HepG2 (cell line): ENCODE measurements around the gene DOHH. TPM values are rescaled to one million over a fixed set of nuclear protein-coding genes. Genes with fewer than 3 reads are reported as not detected.

Experiments used
- ATAC-seq: fragments of 200-7000 bp; cut with Tn5 transposase; 3 replicates; pipeline ENCODE4 v1.9.1; 2020; ENCODE audit warnings: mild to moderate bottlenecking, moderate library complexity
- BruUV-seq: library from RNA; stranded (reverse); fragments of 400-500 nt; replicated peaks from 2 replicates; lab custom pipeline; 2021; lab: Mats Ljungman, UMichigan
- CTCF ChIA-PET: fragments of 300-600 bp; formaldehyde crosslinking; extraction: SDS; loops from one replicate; lab custom pipeline; 2021; ENCODE audit warnings: low total read pairs, inconsistent platforms, low intra/inter-chr PET ratio; lab: Yijun Ruan, JAX
- POLR2A ChIA-PET: fragments of 350-600 bp; sonication (Branson Sonifier 250); formaldehyde crosslinking; loops from one replicate; lab custom pipeline; 2020; ENCODE audit warnings: antibody characterized with exemption, inconsistent platforms; lab: Yijun Ruan, JAX
- DNase-seq: peaks from one replicate; pipeline ENCODE4 v3.0.0-alpha.2; 2015; ENCODE audit warnings: low spot score
- FAIRE-seq: peaks from 3 replicates; lab custom pipeline; 2011; peaks lifted over from hg19 to GRCh38; lab: Jason Lieb, UNC
- H2AFZ ChIP-seq: one replicate; pipeline ENCODE4 v1.6.1; 2011; ENCODE audit warnings: low read length, inconsistent platforms
- H3K27ac ChIP-seq: fragments of 300-600 bp; 3 replicates; pipeline ENCODE4 v1.8.0; 2011; ENCODE audit warnings: mixed run types, mild to moderate bottlenecking, mixed read lengths, low read length, inconsistent platforms; ENCODE audit not compliant: insufficient read depth; ENCODE audit errors: extremely low read length
- H3K27me3 ChIP-seq, 2 experiments: fragments of 200-600 bp in 1 of 2; 2 replicates in 1 of 2; 3 replicates in 1 of 2; pipeline versions ENCODE4 v1.6.0 to v1.8.0; 2011; ENCODE audit warnings: low read length in 2 of 2, mild to moderate bottlenecking in 2 of 2, moderate library complexity in 2 of 2, inconsistent platforms in 1 of 2; ENCODE audit not compliant: insufficient read depth in 2 of 2, control insufficient read depth in 1 of 2
- H3K36me3 ChIP-seq, 2 experiments: fragments of 200-600 bp in 1 of 2; replicated peaks in 1 of 2; 2 replicates in 1 of 2; 3 replicates in 1 of 2; pipeline versions ENCODE4 v1.5.1 to v1.8.0; 2011; ENCODE audit warnings: low read length in 2 of 2, inconsistent platforms in 1 of 2; ENCODE audit not compliant: insufficient read depth in 2 of 2, control insufficient read depth in 1 of 2
- H3K4me1 ChIP-seq: 2 replicates; pipeline ENCODE4 v1.5.1; 2012; ENCODE audit warnings: low read length, inconsistent platforms; ENCODE audit not compliant: insufficient read depth
- H3K4me2 ChIP-seq: 2 replicates; pipeline ENCODE4 v1.6.0; 2011; ENCODE audit warnings: low read depth, low read length, inconsistent platforms
- H3K4me3 ChIP-seq, 3 experiments: fragments of 200-600 bp in 1 of 3; sonication (generic), shearing (Covaris generic) in 1 of 3; replicated peaks in 1 of 3; 2 replicates each; pipeline ENCODE4 v1.5.1; 2011 to 2016; ENCODE audit warnings: low read length in 3 of 3, inconsistent platforms in 2 of 3, low read depth in 2 of 3, mild to moderate bottlenecking in 2 of 3, control low read depth in 1 of 3, mixed read lengths in 1 of 3; ENCODE audit not compliant: insufficient read depth in 1 of 3
- H3K79me2 ChIP-seq: one replicate; pipeline ENCODE4 v1.6.1; 2011; ENCODE audit warnings: low read length, inconsistent platforms; ENCODE audit not compliant: insufficient read depth
- H3K9ac ChIP-seq: 2 replicates; pipeline ENCODE4 v1.6.0; 2011; ENCODE audit warnings: mild to moderate bottlenecking, low read depth, low read length, inconsistent platforms; ENCODE audit not compliant: insufficient read depth
- H3K9me3 ChIP-seq: 2 replicates; pipeline ENCODE4 v1.5.1; 2012; ENCODE audit warnings: mild to moderate bottlenecking, low read length
- H4K20me1 ChIP-seq: 2 replicates; pipeline ENCODE4 v1.6.0; 2011; ENCODE audit warnings: inconsistent platforms, mild to moderate bottlenecking, low read length, moderate library complexity; ENCODE audit not compliant: insufficient read depth
- CTCF ChIP-seq: sonication (generic); formaldehyde crosslinking; IDR thresholded peaks from 2 replicates; pipeline ENCODE4 v1.5.0; 2020; ENCODE audit warnings: mild to moderate bottlenecking, missing genetic modification reagents, moderate library complexity
- HNRNPLL ChIP-seq: fragments of 200-400 bp; formaldehyde crosslinking; IDR thresholded peaks from 2 replicates; pipeline ENCODE4 v1.6.1; 2017; ENCODE audit warnings: mild to moderate bottlenecking, low read depth, low read length; ENCODE audit not compliant: poor library complexity, severe bottlenecking
- MYC ChIP-seq: sonication (generic); formaldehyde crosslinking; IDR thresholded peaks from 2 replicates; pipeline ENCODE4 v1.9.0; 2021; ENCODE audit warnings: missing genetic modification reagents, borderline replicate concordance
- PHF8 ChIP-seq: sonication (generic); formaldehyde crosslinking; IDR thresholded peaks from 2 replicates; pipeline ENCODE4 v1.5.0; 2020; ENCODE audit warnings: missing genetic modification reagents
- RAD21 ChIP-seq: fragments of 450-650 bp; formaldehyde crosslinking; IDR thresholded peaks from 2 replicates; pipeline ENCODE4 v1.5.0; 2020; ENCODE audit warnings: mild to moderate bottlenecking
- TBP ChIP-seq: sonication (generic); formaldehyde crosslinking; IDR thresholded peaks from 2 replicates; pipeline ENCODE4 v1.5.0; 2020; ENCODE audit warnings: missing genetic modification reagents
- TOPORS ChIP-seq: sonication (generic); formaldehyde crosslinking; IDR thresholded peaks from 2 replicates; pipeline ENCODE4 v1.8.0; 2023; ENCODE audit warnings: mild to moderate bottlenecking, missing genetic modification reagents
- ZBTB7B ChIP-seq: sonication (generic); formaldehyde crosslinking; IDR thresholded peaks from 2 replicates; pipeline ENCODE4 v1.4.0; 2020; ENCODE audit warnings: missing genetic modification reagents
- ZNF576 ChIP-seq: sonication (generic); formaldehyde crosslinking; IDR thresholded peaks from 2 replicates; pipeline ENCODE4 v1.4.0; 2020; ENCODE audit warnings: mild to moderate bottlenecking, missing genetic modification reagents
- ZNF577 ChIP-seq: sonication (generic); formaldehyde crosslinking; IDR thresholded peaks from 2 replicates; pipeline ENCODE4 v1.4.0; 2020; ENCODE audit warnings: mild to moderate bottlenecking, low read depth, missing genetic modification reagents, borderline replicate concordance
- ZNF768 ChIP-seq: sonication (generic); formaldehyde crosslinking; IDR thresholded peaks from 2 replicates; pipeline ENCODE4 v1.4.0; 2020; ENCODE audit warnings: missing genetic modification reagents
- ZNF879 ChIP-seq: sonication (generic); formaldehyde crosslinking; IDR thresholded peaks from 2 replicates; pipeline ENCODE4 v1.8.1; 2023; ENCODE audit warnings: missing genetic modification reagents
- WGBS: methylation state at CpG from one replicate; pipeline ENCODE4 v1.1.6; 2017; ENCODE audit warnings: low lambda C conversion rate; 5-methylcytosine and 5-hydroxymethylcytosine counted together
- in situ Hi-C: cut with HindIII; loops from 2 replicates; pipeline ENCODE4 v1.10.0; 2017; ENCODE audit warnings: low pct_unique_long_range_greater_than_20kb; ENCODE audit not compliant: extremely low pct_ligation_motif_present
- intact Hi-C: fragments of 100-400 bp; cut with micrococcal nuclease; formaldehyde crosslinking; loops from one replicate; pipeline ENCODE4 v1.10.0; 2022; ENCODE audit not compliant: unreplicated experiment
- polyA plus RNA-seq, 8 experiments: library from polyadenylated mRNA; depleted of rRNA in 3 of 8; stranded (reverse) in 7 of 8; unstranded in 1 of 8; fragments of >200 nt; fragmentation: Illumina TruSeq in 4 of 8; extraction: Trizol in 4 of 8; gene quantifications; 2 replicates each; pipeline versions ENCODE4 v1.2.1 to v1.2.3, GENCODE V29; 2011 to 2016; ENCODE audit warnings: low read depth in 4 of 8, missing spikeins in 1 of 8, mixed read lengths in 1 of 8; ENCODE audit not compliant: insufficient read depth in 1 of 8
- total RNA-seq, 5 experiments: library from RNA; depleted of rRNA; stranded (reverse); fragments of >200 nt; fragmentation: Illumina TruSeq; extraction: Trizol; gene quantifications; 2 replicates each; pipeline ENCODE4 v1.2.3, GENCODE V29; 2016; ENCODE audit warnings: low read depth in 1 of 5
- TF ChIP-seq, protein P1 (sequence below), 2 experiments: sonication (generic) in 1 of 2; formaldehyde crosslinking in 1 of 2; IDR thresholded peaks; 2 replicates each; pipeline versions ENCODE4 v1.4.0 to v1.6.1; 2018 to 2020; ENCODE audit warnings: missing genetic modification reagents in 2 of 2, borderline replicate concordance in 1 of 2, low read depth in 1 of 2, mild to moderate bottlenecking in 1 of 2, missing biosample characterization in 1 of 2
- TF ChIP-seq, protein P2 (sequence below): sonication (generic); formaldehyde crosslinking; IDR thresholded peaks from 2 replicates; pipeline ENCODE4 v1.5.1; 2020; ENCODE audit warnings: mild to moderate bottlenecking, missing genetic modification reagents, moderate library complexity

The DOHH gene
- total and polyA plus RNA-seq, 2 of the 13 experiments (the other 11 are each of a cell fraction or from before 2014, with no cell fraction given) = 3.5 to 13.7 TPM

DNA sequence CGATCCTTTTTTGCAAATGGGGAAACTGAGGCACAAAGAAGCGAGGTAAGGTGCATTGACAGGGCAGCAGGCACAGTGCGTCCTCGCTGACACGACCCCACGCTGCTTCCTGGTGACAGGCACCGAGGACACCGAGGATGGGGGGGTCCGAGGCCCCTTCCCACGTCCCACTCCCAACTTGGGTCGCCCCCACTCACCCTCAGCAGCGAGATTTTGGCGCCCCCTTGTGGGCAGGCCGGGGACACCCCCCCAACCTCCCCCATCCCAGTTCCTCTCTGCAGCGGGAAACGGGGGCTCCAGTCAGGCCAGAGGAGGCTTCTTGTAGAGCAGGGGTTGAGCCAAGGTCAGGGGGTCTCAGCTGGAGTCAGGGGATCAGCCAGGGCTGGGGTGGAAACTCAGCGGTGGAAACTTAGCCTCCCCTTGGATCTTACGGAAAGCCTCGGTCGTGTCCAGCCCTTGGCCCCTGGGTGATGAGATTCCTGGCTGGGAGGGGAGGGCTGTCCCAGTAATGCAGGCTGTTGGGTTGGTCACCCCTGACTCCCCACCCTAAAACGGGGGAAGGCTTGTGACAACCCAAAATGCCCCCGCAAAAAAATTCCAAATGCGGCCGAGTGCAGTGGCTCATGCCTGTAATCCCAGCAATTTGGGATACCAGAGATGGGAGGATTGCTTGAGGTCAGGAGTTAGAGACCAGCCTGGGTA, 28.4 kb downstream of the DOHH start:
- H3K9me3 ChIP-seq = no peaks in the 10 kb centered on the region
- POLR2A ChIA-PET = no interaction called here
- H3K4me2 ChIP-seq = no peak overlapping the region
- H4K20me1 ChIP-seq = no peaks in the 10 kb centered on the region
- DNase-seq (no peak), ATAC-seq (peak; percentile 51), FAIRE-seq (no peak)
- H3K79me2 ChIP-seq = no peaks in the 10 kb centered on the region
- no TSS peak for BruUV-seq
- H3K9ac ChIP-seq = no peak overlapping the region
- peaks cover 12% of the 10 kb centered on the region for H3K4me1 ChIP-seq
- intact Hi-C loops = loop anchor here (5.0 kb wide), 1 partner anchor 145 kb away; no protein-coding TSS in a partner anchor
- in situ Hi-C loops = loop anchor here (5.0 kb wide), 1 partner anchor 150 kb away; no protein-coding TSS in a partner anchor
- 51% methylated on average over 10 of the region's 24 CpGs for WGBS
- CTCF ChIA-PET = interaction anchor here (1.6 to 6.0 kb wide), 3 partner anchors 32 to 167 kb away, joined by 3 to 48 read pairs (median 12); no protein-coding TSS in a partner anchor
- H2AFZ ChIP-seq = no peak overlapping the region
- no peak overlapping the region for H3K27ac ChIP-seq
- no peak overlapping the region for H3K4me3 ChIP-seq
- no peaks in the 10 kb centered on the region for H3K36me3 ChIP-seq
- H3K27me3 ChIP-seq = peaks cover 0 to 1% of the 10 kb centered on the region in 2 experiments; a peak in 1 of 5 replicates
- TF ChIP-seq ZNF576 = peak; percentile 45; the same call in 1 of the 2 replicates
- peak; percentile 20; the same call in 1 of the 2 replicates for TF ChIP-seq MYC (CRISPR knock-in tag)
- TF ChIP-seq CTCF (CRISPR knock-in tag) = peak; percentile 84
- TF ChIP-seq ZNF879 (CRISPR knock-in tag) = no peak
- no peak for TF ChIP-seq TBP
- TF ChIP-seq, protein P1, sequence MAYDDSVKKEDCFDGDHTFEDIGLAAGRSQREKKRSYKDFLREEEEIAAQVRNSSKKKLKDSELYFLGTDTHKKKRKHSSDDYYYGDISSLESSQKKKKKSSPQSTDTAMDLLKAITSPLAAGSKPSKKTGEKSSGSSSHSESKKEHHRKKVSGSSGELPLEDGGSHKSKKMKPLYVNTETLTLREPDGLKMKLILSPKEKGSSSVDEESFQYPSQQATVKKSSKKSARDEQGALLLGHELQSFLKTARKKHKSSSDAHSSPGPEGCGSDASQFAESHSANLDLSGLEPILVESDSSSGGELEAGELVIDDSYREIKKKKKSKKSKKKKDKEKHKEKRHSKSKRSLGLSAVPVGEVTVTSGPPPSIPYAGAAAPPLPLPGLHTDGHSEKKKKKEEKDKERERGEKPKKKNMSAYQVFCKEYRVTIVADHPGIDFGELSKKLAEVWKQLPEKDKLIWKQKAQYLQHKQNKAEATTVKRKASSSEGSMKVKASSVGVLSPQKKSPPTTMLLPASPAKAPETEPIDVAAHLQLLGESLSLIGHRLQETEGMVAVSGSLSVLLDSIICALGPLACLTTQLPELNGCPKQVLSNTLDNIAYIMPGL (CRISPR knock-in tag; IDR thresholded peaks at IDR 0.05; ENCODE audit: borderline replicate concordance in 1 of 2, low read depth in 1 of 2) = peak in 1 of 2 experiments; percentile 18; a peak in 1 of 4 replicates
- no peak for TF ChIP-seq ZNF577 (CRISPR knock-in tag)
- TF ChIP-seq ZNF768 (CRISPR knock-in tag) = peak; percentile 37; the same call in 1 of the 2 replicates
- TF ChIP-seq, protein P2, sequence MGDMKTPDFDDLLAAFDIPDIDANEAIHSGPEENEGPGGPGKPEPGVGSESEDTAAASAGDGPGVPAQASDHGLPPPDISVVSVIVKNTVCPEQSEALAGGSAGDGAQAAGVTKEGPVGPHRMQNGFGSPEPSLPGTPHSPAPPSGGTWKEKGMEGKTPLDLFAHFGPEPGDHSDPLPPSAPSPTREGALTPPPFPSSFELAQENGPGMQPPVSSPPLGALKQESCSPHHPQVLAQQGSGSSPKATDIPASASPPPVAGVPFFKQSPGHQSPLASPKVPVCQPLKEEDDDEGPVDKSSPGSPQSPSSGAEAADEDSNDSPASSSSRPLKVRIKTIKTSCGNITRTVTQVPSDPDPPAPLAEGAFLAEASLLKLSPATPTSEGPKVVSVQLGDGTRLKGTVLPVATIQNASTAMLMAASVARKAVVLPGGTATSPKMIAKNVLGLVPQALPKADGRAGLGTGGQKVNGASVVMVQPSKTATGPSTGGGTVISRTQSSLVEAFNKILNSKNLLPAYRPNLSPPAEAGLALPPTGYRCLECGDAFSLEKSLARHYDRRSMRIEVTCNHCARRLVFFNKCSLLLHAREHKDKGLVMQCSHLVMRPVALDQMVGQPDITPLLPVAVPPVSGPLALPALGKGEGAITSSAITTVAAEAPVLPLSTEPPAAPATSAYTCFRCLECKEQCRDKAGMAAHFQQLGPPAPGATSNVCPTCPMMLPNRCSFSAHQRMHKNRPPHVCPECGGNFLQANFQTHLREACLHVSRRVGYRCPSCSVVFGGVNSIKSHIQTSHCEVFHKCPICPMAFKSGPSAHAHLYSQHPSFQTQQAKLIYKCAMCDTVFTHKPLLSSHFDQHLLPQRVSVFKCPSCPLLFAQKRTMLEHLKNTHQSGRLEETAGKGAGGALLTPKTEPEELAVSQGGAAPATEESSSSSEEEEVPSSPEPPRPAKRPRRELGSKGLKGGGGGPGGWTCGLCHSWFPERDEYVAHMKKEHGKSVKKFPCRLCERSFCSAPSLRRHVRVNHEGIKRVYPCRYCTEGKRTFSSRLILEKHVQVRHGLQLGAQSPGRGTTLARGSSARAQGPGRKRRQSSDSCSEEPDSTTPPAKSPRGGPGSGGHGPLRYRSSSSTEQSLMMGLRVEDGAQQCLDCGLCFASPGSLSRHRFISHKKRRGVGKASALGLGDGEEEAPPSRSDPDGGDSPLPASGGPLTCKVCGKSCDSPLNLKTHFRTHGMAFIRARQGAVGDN (CRISPR knock-in tag) = peak; percentile 24; the same call in 1 of the 2 replicates
- TF ChIP-seq HNRNPLL = peak; percentile 13
- TF ChIP-seq RAD21 (CRISPR knock-in tag) = peak; percentile 72
- no peak for TF ChIP-seq TOPORS (CRISPR knock-in tag)
- TF ChIP-seq PHF8 (CRISPR knock-in tag) = 0 out of 2 replicates have a peak, but pooled peaks have one; percentile 23
- TF ChIP-seq ZBTB7B (CRISPR knock-in tag) = 0 out of 2 replicates have a peak, but pooled peaks have one; percentile 46
